GM19324 (cell line): ENCODE measurements around the gene GSTT4.
"Not testable (repeated sequence)": the region's sequence is repeated elsewhere in the genome, so short reads cannot be mapped to it uniquely, and the experiment has no call there.

Experiments
- ATAC-seq: cut with Tn5 transposase; IDR thresholded peaks from one replicate; pipeline ENCODE4 v1.9.1; 2021; ENCODE audit warnings: mild to moderate bottlenecking, moderate library complexity; ENCODE audit not compliant: unreplicated experiment, low FRiP score

The GSTT4 gene

GRCh38 chr22:23993581-23994177 is 11.6 kb downstream of the GSTT4 start:
- ATAC-seq: not testable (repeated sequence)

- not testable (repeated sequence) for ATAC-seq
Measured at GRCh38 chr22:23993080-23993479, 12.2 kb downstream of the GSTT4 start.

- ATAC-seq: not testable (repeated sequence)
Measured at GRCh38 chr22:23989583-23990244, 15.5 kb downstream of the GSTT4 start.

GRCh38 chr22:23986538-23987178 is 18.6 kb downstream of the GSTT4 start:
- ATAC-seq: not testable (repeated sequence)

GRCh38 chr22:23986089-23986488 is 19.2 kb downstream of the GSTT4 start:
- ATAC-seq: not testable (repeated sequence)

GRCh38 chr22:23984430-23984829 is 20.8 kb downstream of the GSTT4 start:
- no peak for ATAC-seq

GRCh38 chr22:23980567-23980966 is 24.7 kb downstream of the GSTT4 start:
- ATAC-seq: not testable (repeated sequence)

GRCh38 chr22:23979557-23980240 is 25.6 kb downstream of the GSTT4 start, which contains the start of gene GSTT2:
Gene GSTT2, plus strand, starts transcription at chr22:23980134.
- ATAC-seq: not testable (repeated sequence)

- ATAC-seq: not testable (repeated sequence)
Measured at GRCh38 chr22:23977304-23977703, 27.9 kb downstream of the GSTT4 start.

GRCh38 chr22:23974836-23975352 is 30.4 kb downstream of the GSTT4 start:
- ATAC-seq: peak; percentile 31

- ATAC-seq: peak; percentile 77
Measured at GRCh38 chr22:23974345-23974744, 30.9 kb downstream of the GSTT4 start, which contains the start of gene DDT. Gene DDT, minus strand, starts transcription at chr22:23974441. Its CDS starts 27 bp downstream, at chr22:23974414.

- ATAC-seq: not testable (repeated sequence)
Measured at GRCh38 chr22:23971927-23972326, 33.3 kb downstream of the GSTT4 start.

GRCh38 chr22:23970816-23971486 is 34.3 kb downstream of the GSTT4 start:
- no peak for ATAC-seq

GRCh38 chr22:23970201-23970641 is 35.0 kb downstream of the GSTT4 start:
- ATAC-seq: no peak

GRCh38 chr22:23969071-23969470 is 36.2 kb downstream of the GSTT4 start:
- no peak for ATAC-seq

GRCh38 chr22:23966568-23966967 is 38.7 kb downstream of the GSTT4 start, which contains the start of gene DDTL:
Gene DDTL, plus strand, starts transcription at chr22:23966888. Its CDS starts 27 bp downstream, at chr22:23966915.
- ATAC-seq: peak; percentile 92

- ATAC-seq: peak; percentile 25
Measured at GRCh38 chr22:23966094-23966493, 39.2 kb downstream of the GSTT4 start.

- ATAC-seq: not testable (repeated sequence)
Measured at GRCh38 chr22:23961084-23961771, 44.0 kb downstream of the GSTT4 start, which contains the start of gene GSTT2B. Gene GSTT2B, minus strand, starts transcription at chr22:23961195. Its CDS starts 64 bp downstream, at chr22:23961131.

GRCh38 chr22:23956301-23956900 is 48.9 kb downstream of the GSTT4 start:
- not testable (repeated sequence) for ATAC-seq
